Tibial nerve (tissue), 4 donors: Measurements from ENCODE around the gene CALD1.

ENCODE experiments used
- EP300 ChIP-seq, 2 donors: sonication (generic); formaldehyde crosslinking; IDR thresholded peaks; one replicate each; pipeline ENCODE4 v1.6.1; 2017; ENCODE audit warnings: antibody characterized with exemption in 2 of 2, mild to moderate bottlenecking in 1 of 2
- POLR2A ChIP-seq, 2 donors: fragments of 450-650 bp; IDR thresholded peaks; one replicate each; pipeline ENCODE4 v1.6.1; 2017; ENCODE audit warnings: antibody characterized with exemption in 2 of 2, mild to moderate bottlenecking in 2 of 2, moderate library complexity in 2 of 2
- TF ChIP-seq, protein P1 (sequence below), 5 experiments: fragments of 200-600 bp in 3 of 5; fragments of 450-650 bp in 2 of 5; sonication (generic) in 3 of 5; IDR thresholded peaks; one replicate each; pipeline ENCODE4 v1.5.1; 2016 to 2019; ENCODE audit warnings: antibody characterized with exemption in 5 of 5, mild to moderate bottlenecking in 3 of 5, moderate library complexity in 2 of 5

DNA sequence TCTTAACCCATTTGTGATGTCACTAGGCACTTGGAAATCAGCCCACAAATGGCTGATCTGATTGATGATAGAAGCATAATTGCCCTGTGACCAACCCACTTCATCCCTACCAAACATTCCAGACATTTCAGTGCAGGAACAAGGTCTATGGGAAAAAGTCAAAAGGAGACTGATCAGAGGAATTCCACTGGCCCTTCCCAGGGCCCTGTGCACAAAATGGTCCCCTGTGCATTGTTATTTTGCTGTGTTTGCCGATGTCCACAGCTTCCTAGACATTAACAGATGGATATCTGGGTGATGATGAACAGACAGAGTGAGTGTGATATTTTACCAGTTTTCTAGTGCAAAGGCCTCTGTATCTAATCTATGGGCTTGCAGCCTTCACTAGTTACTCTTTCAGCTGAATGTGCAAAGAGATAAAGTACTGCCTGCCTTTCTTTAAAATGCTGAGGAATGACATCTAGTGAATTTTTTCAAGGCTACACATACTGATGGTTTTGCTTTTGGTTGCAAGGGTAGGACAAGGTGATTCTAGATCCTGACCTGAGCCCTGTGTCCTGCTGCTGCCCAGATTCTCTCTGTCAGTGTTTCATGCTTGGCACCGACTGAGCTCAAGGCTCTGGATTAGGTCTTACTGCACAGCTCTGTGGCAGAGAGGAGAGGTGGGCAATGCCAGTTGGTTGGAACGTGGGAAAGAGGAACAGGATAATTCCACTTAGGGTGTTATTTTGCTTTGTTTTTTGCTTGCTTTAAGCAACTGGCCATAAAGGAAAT is 55.4 kb downstream of the CALD1 start:
- no peak for TF ChIP-seq POLR2A (IDR thresholded peaks at IDR 0.05)
- TF ChIP-seq, protein P1, sequence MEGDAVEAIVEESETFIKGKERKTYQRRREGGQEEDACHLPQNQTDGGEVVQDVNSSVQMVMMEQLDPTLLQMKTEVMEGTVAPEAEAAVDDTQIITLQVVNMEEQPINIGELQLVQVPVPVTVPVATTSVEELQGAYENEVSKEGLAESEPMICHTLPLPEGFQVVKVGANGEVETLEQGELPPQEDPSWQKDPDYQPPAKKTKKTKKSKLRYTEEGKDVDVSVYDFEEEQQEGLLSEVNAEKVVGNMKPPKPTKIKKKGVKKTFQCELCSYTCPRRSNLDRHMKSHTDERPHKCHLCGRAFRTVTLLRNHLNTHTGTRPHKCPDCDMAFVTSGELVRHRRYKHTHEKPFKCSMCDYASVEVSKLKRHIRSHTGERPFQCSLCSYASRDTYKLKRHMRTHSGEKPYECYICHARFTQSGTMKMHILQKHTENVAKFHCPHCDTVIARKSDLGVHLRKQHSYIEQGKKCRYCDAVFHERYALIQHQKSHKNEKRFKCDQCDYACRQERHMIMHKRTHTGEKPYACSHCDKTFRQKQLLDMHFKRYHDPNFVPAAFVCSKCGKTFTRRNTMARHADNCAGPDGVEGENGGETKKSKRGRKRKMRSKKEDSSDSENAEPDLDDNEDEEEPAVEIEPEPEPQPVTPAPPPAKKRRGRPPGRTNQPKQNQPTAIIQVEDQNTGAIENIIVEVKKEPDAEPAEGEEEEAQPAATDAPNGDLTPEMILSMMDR (IDR thresholded peaks at IDR 0.05): no peak
- no peak for TF ChIP-seq EP300 (IDR thresholded peaks at IDR 0.05)
